Measurements from ENCODE around the gene TSHR. TPM values are rescaled to one million over a fixed set of nuclear protein-coding genes. Genes with fewer than 3 reads are reported as not detected.

The TSHR gene
- total RNA-seq, 6 experiments from 2014 or later = not detected

GRCh38 chr14:81177225-81177624, 221.8 kb downstream of the TSHR start:
- H3K9me3 Mint-ChIP-seq = no peaks in the 10 kb centered on the region
- H3K27ac Mint-ChIP-seq = peak overlapping the region; percentile 17
- no peak for DNase-seq
- H3K4me1 Mint-ChIP-seq (ENCODE audit: low read depth) = peaks cover 42% of the 10 kb centered on the region
- H3K27me3 Mint-ChIP-seq (ENCODE audit: insufficient read depth) = no peaks in the 10 kb centered on the region
- H3K4me3 Mint-ChIP-seq = peak overlapping the region; percentile 64
- no peak for TF ChIP-seq CTCF (IDR thresholded peaks at IDR 0.05)
- peaks cover 19% of the 10 kb centered on the region for H3K36me3 Mint-ChIP-seq (ENCODE audit: low read depth)

- H3K27me3 Mint-ChIP-seq (ENCODE audit: insufficient read depth) = no peaks in the 10 kb centered on the region
- TF ChIP-seq CTCF (IDR thresholded peaks at IDR 0.05) = no peak
These were observed 222.6 kb downstream of the TSHR start for GRCh38 chr14:81178063-81178462.

GRCh38 chr14:81179631-81180030, 224.2 kb downstream of the TSHR start:
- no peak for TF ChIP-seq CTCF (IDR thresholded peaks at IDR 0.05)
- Mint-ChIP-seq H3K36me3 (ENCODE audit: low read depth) (peaks cover 32% of the 10 kb centered on the region), H3K27me3 (ENCODE audit: insufficient read depth) (no peaks in the 10 kb centered on the region), H3K4me1 (ENCODE audit: low read depth) (peaks cover 49% of the 10 kb centered on the region), H3K4me3 (no peak overlapping the region), H3K27ac (no peak overlapping the region), H3K9me3 (no peaks in the 10 kb centered on the region)
- DNase-seq = no peak

More at GRCh38 chr14:81178063-81178462, 222.6 kb downstream of the TSHR start:
- Mint-ChIP-seq H3K9me3 (no peaks in the 10 kb centered on the region), H3K4me1 (ENCODE audit: low read depth) (peaks cover 42% of the 10 kb centered on the region), H3K27ac (no peak overlapping the region), H3K4me3 (no peak overlapping the region), H3K36me3 (ENCODE audit: low read depth) (peaks cover 25% of the 10 kb centered on the region)
- no peak for DNase-seq

GRCh38 chr14:81187832-81188522, 232.6 kb downstream of the TSHR start:
- peaks cover 25% of the 10 kb centered on the region for H3K36me3 Mint-ChIP-seq (ENCODE audit: low read depth)
- peaks cover 14% of the 10 kb centered on the region for H3K4me1 Mint-ChIP-seq (ENCODE audit: low read depth)
- TF ChIP-seq CTCF (IDR thresholded peaks at IDR 0.05) = no peak
- H3K27me3 Mint-ChIP-seq (ENCODE audit: insufficient read depth) = no peaks in the 10 kb centered on the region; the same call in 1 of the 2 replicates
- DNase-seq = no peak
- no peak overlapping the region for H3K4me3 Mint-ChIP-seq
- H3K9me3 Mint-ChIP-seq = no peaks in the 10 kb centered on the region
- H3K27ac Mint-ChIP-seq = no peak overlapping the region

- Mint-ChIP-seq H3K27ac (no peak overlapping the region), H3K4me3 (no peak overlapping the region), H3K27me3 (ENCODE audit: insufficient read depth) (no peaks in the 10 kb centered on the region; the same call in 1 of the 2 replicates), H3K9me3 (no peaks in the 10 kb centered on the region), H3K4me1 (ENCODE audit: low read depth) (0 out of 2 replicates have a peak, but pooled peaks cover 5% of the 10 kb centered on the region), H3K36me3 (ENCODE audit: low read depth) (peaks cover 26% of the 10 kb centered on the region)
- DNase-seq = no peak
- TF ChIP-seq CTCF (IDR thresholded peaks at IDR 0.05) = no peak
These were observed 237.2 kb downstream of the TSHR start for GRCh38 chr14:81192594-81192993.

All from HFFc6 (cell line).